K562 (cell line): ENCODE measurements around the gene SLC38A7.

Experiments
- CHD2 ChIP-seq: IDR thresholded peaks from 2 replicates; pipeline ENCODE4 v1.6.1; 2011; ENCODE audit warnings: low read depth, low read length
- CTCF ChIP-seq, 3 experiments: IDR thresholded peaks in 2 of 3; conservative IDR thresholded peaks in 1 of 3; 2 replicates each; pipeline ENCODE4 v1.5.1; 2011 to 2012; ENCODE audit warnings: low read length in 3 of 3, mild to moderate bottlenecking in 3 of 3, control low read depth in 2 of 3, improper control_type of control experiment in 1 of 3, inconsistent platforms in 1 of 3, low read depth in 1 of 3, mixed read lengths in 1 of 3, moderate library complexity in 1 of 3; ENCODE audit not compliant: insufficient read depth in 2 of 3
- POLR2A ChIP-seq: fragments of 450-650 bp; conservative IDR thresholded peaks from 2 replicates; pipeline ENCODE4 v1.6.1; 2016
- POLR3A ChIP-seq: IDR thresholded peaks from 2 replicates; pipeline ENCODE4 v1.6.1; 2011; ENCODE audit warnings: borderline replicate concordance, mild to moderate bottlenecking, moderate library complexity; ENCODE audit not compliant: insufficient read length, insufficient read depth; ENCODE audit errors: extremely low read depth
- SMAD4 ChIP-seq: fragments of 250-450 bp; sonication (Bioruptor Pico); conservative IDR thresholded peaks from 2 replicates; pipeline ENCODE4 v1.8.0; 2021; ENCODE audit warnings: inconsistent platforms, mild to moderate bottlenecking, moderate library complexity
- ZNF197 ChIP-seq: fragments of 200-800 bp; sonication (Bioruptor generic); IDR thresholded peaks from 2 replicates; pipeline ENCODE4 v1.6.1; 2016; ENCODE audit warnings: low read depth, missing genetic modification characterization, missing compliant biosample characterization

- TF ChIP-seq ZNF197 = no peak
- TF ChIP-seq CTCF (IDR thresholded peaks at IDR 0.05 in 2 of 3, conservative IDR thresholded peaks at IDR 0.05 in 1 of 3; ENCODE audit: insufficient read depth in 2 of 3, low read depth in 1 of 3, low read length in 3 of 3) = no peak
- no peak for TF ChIP-seq SMAD4 (CRISPR knock-in tag)
- no peak for TF ChIP-seq CHD2
- no peak for TF ChIP-seq POLR3A
- no peak for TF ChIP-seq POLR2A
Observed at GRCh38 chr16:58656899-58657298, 27.7 kb downstream of the SLC38A7 start.
